Activated B cell treated with CpG ODN at 0.5 μM for 24 hours (primary cell): ENCODE measurements around the gene TAS1R3. TPM values are rescaled to one million over a fixed set of nuclear protein-coding genes. Genes with fewer than 3 reads are reported as not detected.
A peak's percentile ranks its signal among the peaks of the same experiment; 100 is the strongest.

ENCODE experiments used
- ATAC-seq: fragments of 200-7000 bp; cut with Tn5 transposase; one replicate; pipeline ENCODE4 v1.10.0; 2021; ENCODE audit warnings: low read depth, mild to moderate bottlenecking, moderate library complexity
- CTCF ChIA-PET: fragments of 350-600 bp; sonication (Branson Sonifier 250); formaldehyde crosslinking; loops from one replicate; lab custom pipeline; 2021; ENCODE audit warnings: antibody characterized with exemption; lab: Charles Lee
- POLR2A ChIA-PET: fragments of 350-600 bp; sonication (Branson Sonifier 250); formaldehyde crosslinking; loops from one replicate; lab custom pipeline; 2021; ENCODE audit warnings: antibody characterized with exemption; lab: Charles Lee
- DNase-seq: peaks from one replicate; pipeline ENCODE4 v3.0.0; 2022
- H3K27ac Mint-ChIP-seq: one replicate; pipeline ENCODE4 v1.8.0; 2020; ENCODE audit warnings: mixed read lengths
- H3K27me3 Mint-ChIP-seq: one replicate; pipeline ENCODE4 v1.8.0; 2021; ENCODE audit warnings: mixed read lengths
- H3K36me3 Mint-ChIP-seq: one replicate; pipeline ENCODE4 v1.8.0; 2021; ENCODE audit warnings: low read depth, mixed read lengths
- H3K4me1 Mint-ChIP-seq: one replicate; pipeline ENCODE4 v1.8.0; 2021; ENCODE audit warnings: mixed read lengths
- H3K4me3 Mint-ChIP-seq: one replicate; pipeline ENCODE4 v1.8.0; 2020; ENCODE audit warnings: mild to moderate bottlenecking, mixed read lengths
- H3K9me3 Mint-ChIP-seq: one replicate; pipeline ENCODE4 v1.8.0; 2020; ENCODE audit warnings: mixed read lengths
- CTCF ChIP-seq: fragments of 200-600 bp; IDR thresholded peaks from one replicate; pipeline ENCODE4 v1.8.0; 2022; ENCODE audit warnings: antibody characterized with exemption, mild to moderate bottlenecking
- intact Hi-C: fragments of 100-400 bp; cut with micrococcal nuclease; formaldehyde crosslinking; loops from one replicate; pipeline ENCODE4 v1.15.1; 2024
- total RNA-seq: library from RNA; stranded (reverse); gene quantifications from 2 replicates; pipeline ENCODE4 v1.2.3, GENCODE V29; 2022

Gene TAS1R3
- total RNA-seq, 1 donor from 2014 or later = 2.5 TPM

GRCh38 chr1:1371364-1371745 is 40.3 kb downstream of the TAS1R3 start:
- ChIA-PET CTCF (interaction anchor here (1.2 to 2.0 kb wide), 4 partner anchors 14 to 387 kb away, joined by 4 to 10 read pairs (median 4); no protein-coding TSS in a partner anchor), POLR2A (interaction anchor here (0.9 to 1.3 kb wide), 4 partner anchors 8 to 339 kb away, joined by 3 to 4 read pairs (median 3); partner anchors contain the start of gene CCNL2)
- H3K4me1 Mint-ChIP-seq = peaks cover 23% of the 10 kb centered on the region
- H3K9me3 Mint-ChIP-seq = no peaks in the 10 kb centered on the region
- no peak for DNase-seq
- intact Hi-C loops = loop anchor here (5.0 kb wide), 1 partner anchor 339 kb away; no protein-coding TSS in a partner anchor
- H3K36me3 Mint-ChIP-seq = peaks cover 10% of the 10 kb centered on the region
- no peak for ATAC-seq
- H3K27ac Mint-ChIP-seq = no peak overlapping the region
- H3K27me3 Mint-ChIP-seq = no peaks in the 10 kb centered on the region
- H3K4me3 Mint-ChIP-seq = no peak overlapping the region
- no peak for TF ChIP-seq CTCF

GRCh38 chr1:1371746-1372711 is 40.9 kb downstream of the TAS1R3 start:
- TF ChIP-seq CTCF = peak; percentile 51
- ChIA-PET POLR2A (interaction anchor here (0.9 to 1.3 kb wide), 4 partner anchors 9 to 339 kb away, joined by 3 to 4 read pairs (median 3); partner anchors contain the start of gene CCNL2), CTCF (interaction anchor here (1.1 to 2.0 kb wide), 5 partner anchors 15 to 388 kb away, joined by 3 to 10 read pairs (median 4); no protein-coding TSS in a partner anchor)
- intact Hi-C loops = loop anchor here (5.0 kb wide), 1 partner anchor 340 kb away; no protein-coding TSS in a partner anchor
- ATAC-seq = peak; percentile 44
- peak; percentile 80 for DNase-seq
- H3K36me3 Mint-ChIP-seq = peaks cover 10% of the 10 kb centered on the region
- H3K27ac Mint-ChIP-seq = no peak overlapping the region
- H3K4me3 Mint-ChIP-seq = peak overlapping the region; percentile 32
- no peaks in the 10 kb centered on the region for H3K27me3 Mint-ChIP-seq
- H3K9me3 Mint-ChIP-seq = no peaks in the 10 kb centered on the region
- peaks cover 23% of the 10 kb centered on the region for H3K4me1 Mint-ChIP-seq

GRCh38 chr1:1373051-1373814 is 42.2 kb downstream of the TAS1R3 start:
- DNase-seq (no peak), ATAC-seq (no peak)
- CTCF ChIA-PET = interaction anchor here (0.9 to 1.6 kb wide), 2 partner anchors 387 to 389 kb away, joined by 3 to 4 read pairs; no protein-coding TSS in a partner anchor
- intact Hi-C loops = loop anchor here (5.0 kb wide), 1 partner anchor 341 kb away; no protein-coding TSS in a partner anchor
- peaks cover 10% of the 10 kb centered on the region for H3K36me3 Mint-ChIP-seq
- POLR2A ChIA-PET = interaction anchor here (7.6 kb wide), 1 partner anchor 25 kb away, joined by 116 read pairs; the partner anchor contains the start of gene CCNL2
- TF ChIP-seq CTCF = no peak
- H3K4me1 Mint-ChIP-seq = peaks cover 23% of the 10 kb centered on the region
- no peak overlapping the region for H3K27ac Mint-ChIP-seq
- H3K9me3 Mint-ChIP-seq = no peaks in the 10 kb centered on the region
- H3K4me3 Mint-ChIP-seq = peak overlapping the region; percentile 90
- H3K27me3 Mint-ChIP-seq = no peaks in the 10 kb centered on the region

- CTCF ChIA-PET = interaction anchor here (0.9 to 1.6 kb wide), 3 partner anchors 34 to 390 kb away, joined by 3 to 4 read pairs (median 3); no protein-coding TSS in a partner anchor
These were observed 42.9 kb downstream of the TAS1R3 start for GRCh38 chr1:1373815-1374588.

More at GRCh38 chr1:1373815-1374588, 42.9 kb downstream of the TAS1R3 start:
- POLR2A ChIA-PET = interaction anchor here (1.3 to 7.6 kb wide), 7 partner anchors 11 to 67 kb away, joined by 4 to 116 read pairs (median 7); partner anchors contain the start of genes CCNL2 and MRPL20
- H3K27ac Mint-ChIP-seq = peak overlapping the region; percentile 72
- no peaks in the 10 kb centered on the region for H3K9me3 Mint-ChIP-seq
- H3K27me3 Mint-ChIP-seq = no peaks in the 10 kb centered on the region
- no peak for TF ChIP-seq CTCF
- DNase-seq (no peak), ATAC-seq (no peak)
- intact Hi-C loops = loop anchor here (2.0 to 5.0 kb wide), 2 partner anchors 131 to 342 kb away; no protein-coding TSS in a partner anchor
- H3K4me1 Mint-ChIP-seq = peaks cover 23% of the 10 kb centered on the region
- H3K36me3 Mint-ChIP-seq = peaks cover 10% of the 10 kb centered on the region
- peak overlapping the region; percentile 90 for H3K4me3 Mint-ChIP-seq
